Transverse colon (tissue), 4 donors: ENCODE results near the gene SBK2. TPM values are rescaled to one million over a fixed set of nuclear protein-coding genes. Genes with fewer than 3 reads are reported as not detected.

ENCODE experiments used
- DNase-seq: peaks from one replicate; pipeline ENCODE4 v3.0.0-alpha.2; 2019
- H3K27ac ChIP-seq, 4 donors: fragments of 200-600 bp; sonication (generic); 2 replicates each; pipeline ENCODE4 v1.5.1; 2016 to 2018; ENCODE audit warnings: inconsistent platforms in 4 of 4
- H3K27me3 ChIP-seq: fragments of 200-600 bp; sonication (generic); 2 replicates; pipeline ENCODE4 v1.5.1; 2017; ENCODE audit warnings: inconsistent platforms
- H3K36me3 ChIP-seq, 4 donors: fragments of 200-600 bp; sonication (generic); 2 replicates each; pipeline ENCODE4 v1.5.1; 2017 to 2019; ENCODE audit warnings: inconsistent platforms in 4 of 4
- H3K4me1 ChIP-seq, 4 donors: fragments of 200-600 bp; sonication (generic); 2 replicates each; pipeline ENCODE4 v1.5.1; 2017 to 2020; ENCODE audit warnings: inconsistent platforms in 4 of 4
- H3K4me3 ChIP-seq, 4 donors: fragments of 200-600 bp; sonication (generic); 1 replicate in 1 of 4; 2 replicates in 3 of 4; pipeline versions ENCODE4 v1.5.1 to v1.6.1; 2017 to 2019; ENCODE audit warnings: inconsistent platforms in 4 of 4
- H3K9me3 ChIP-seq, 2 donors: fragments of 200-600 bp; sonication (generic); 2 replicates each; pipeline ENCODE4 v1.5.1; 2017 to 2019; ENCODE audit warnings: inconsistent platforms in 2 of 2
- CTCF ChIP-seq, 5 experiments: fragments of 200-600 bp in 3 of 5; fragments of 450-650 bp in 2 of 5; sonication (generic) in 3 of 5; IDR thresholded peaks; 1 replicate in 2 of 5; 2 replicates in 3 of 5; pipeline ENCODE4 v1.5.1; 2016 to 2017; ENCODE audit warnings: antibody characterized with exemption in 5 of 5, inconsistent platforms in 3 of 5, mild to moderate bottlenecking in 2 of 5, moderate library complexity in 1 of 5
- EP300 ChIP-seq: sonication (generic); formaldehyde crosslinking; IDR thresholded peaks from one replicate; pipeline ENCODE4 v1.6.1; 2017; ENCODE audit warnings: antibody characterized with exemption, low read depth
- POLR2A ChIP-seq: fragments of 450-650 bp; IDR thresholded peaks from one replicate; pipeline ENCODE4 v1.6.1; 2016; ENCODE audit warnings: antibody characterized with exemption, mild to moderate bottlenecking, moderate library complexity
- POLR2AphosphoS5 ChIP-seq, 3 donors: sonication (generic); formaldehyde crosslinking; IDR thresholded peaks; one replicate each; pipeline ENCODE4 v1.6.1; 2016; ENCODE audit warnings: antibody characterized with exemption in 3 of 3
- WGBS, 2 donors: methylation state at CpG; one replicate each; pipeline ENCODE4 v1.1.5; 2018; ENCODE audit warnings: low coverage in 1 of 2; 5-methylcytosine and 5-hydroxymethylcytosine counted together
- in situ Hi-C, 4 donors: fragments of 200-750 bp; cut with MboI; loops; one replicate each; pipeline versions ENCODE4 v1.15.0 to v1.15.1; 2017; ENCODE audit warnings: low sequenced_read_pairs in 3 of 4, low pct_ligation_motif_present in 1 of 4, low pct_unique_long_range_greater_than_20kb in 1 of 4
- intact Hi-C: fragments of 100-400 bp; cut with DNase I; formaldehyde crosslinking; loops from one replicate; pipeline ENCODE4 v1.15.1; 2023; ENCODE audit warnings: low total_unique reads
- total RNA-seq, 4 donors: library from RNA; depleted of rRNA; stranded (reverse); fragments of >200 nt; gene quantifications; one replicate each; pipeline ENCODE4 v1.1.0, GENCODE V29; 2016

The SBK2 gene
- total RNA-seq, 4 donors from 2014 or later: not detected

GRCh38 chr19:55495646-55496349 lies 41.1 kb downstream of the SBK2 start:
- Histone ChIP-seq H3K4me1 (peaks cover 0 to 14% (median 2%) of the 10 kb centered on the region in 4 donors), H3K36me3 (no peaks in the 10 kb centered on the region), H3K9me3 (no peaks in the 10 kb centered on the region), H3K27ac (no peak overlapping the region), H3K4me3 (no peak overlapping the region), H3K27me3 (peaks cover 14% of the 10 kb centered on the region)
- 33 to 74% methylated on average over 1 to 11 of the region's 11 CpGs for WGBS, 2 donors
- no peak for DNase-seq
- intact Hi-C loops: no loop called here
- in situ Hi-C loops: loop anchor here in 1 of 4 donors (10.0 kb wide), 1 partner anchor 361 kb away; no protein-coding TSS in a partner anchor
- TF ChIP-seq POLR2A (no peak), POLR2AphosphoS5 (IDR thresholded peaks at IDR 0.05) (no peak), EP300 (no peak), CTCF (IDR thresholded peaks at IDR 0.05) (no peak)

GRCh38 chr19:55494172-55494761 lies 42.7 kb downstream of the SBK2 start:
- no peak for DNase-seq
- no peaks in the 10 kb centered on the region for H3K36me3 ChIP-seq
- no peaks in the 10 kb centered on the region for H3K9me3 ChIP-seq
- H3K4me3 ChIP-seq: peak overlapping the region in 1 of 4 donors; percentile 14
- in situ Hi-C loops: loop anchor here in 1 of 4 donors (10.0 kb wide), 1 partner anchor 359 kb away; no protein-coding TSS in a partner anchor
- peaks cover 0 to 14% (median 5%) of the 10 kb centered on the region in 4 donors for H3K4me1 ChIP-seq
- peak overlapping the region; percentile 42 to 85 (median 62) for H3K27ac ChIP-seq
- peaks cover 14% of the 10 kb centered on the region for H3K27me3 ChIP-seq
- 50 to 80% methylated on average over 1 to 22 of the region's 22 CpGs for WGBS, 2 donors
- intact Hi-C loops: no loop called here
- TF ChIP-seq EP300 (no peak), CTCF (IDR thresholded peaks at IDR 0.05) (no peak), POLR2AphosphoS5 (IDR thresholded peaks at IDR 0.05) (no peak), POLR2A (no peak)

- Histone ChIP-seq H3K9me3 (no peaks in the 10 kb centered on the region), H3K4me3 (peak overlapping the region in 1 of 4 donors; percentile 14), H3K27me3 (peaks cover 18% of the 10 kb centered on the region), H3K36me3 (no peaks in the 10 kb centered on the region), H3K4me1 (peaks cover 0 to 14% (median 7%) of the 10 kb centered on the region in 4 donors), H3K27ac (peak overlapping the region; percentile 42 to 85 (median 62))
- no peak for DNase-seq
- 47% methylated on average over 17 of the region's 38 CpGs; no CpG with 5 or more reads in 1 of the 2 donors for WGBS, 2 donors
- in situ Hi-C loops: loop anchor here in 1 of 4 donors (10.0 kb wide), 1 partner anchor 359 kb away; no protein-coding TSS in a partner anchor
- TF ChIP-seq CTCF (IDR thresholded peaks at IDR 0.05) (no peak), POLR2A (no peak), EP300 (no peak), POLR2AphosphoS5 (IDR thresholded peaks at IDR 0.05) (no peak)
- intact Hi-C loops: no loop called here
Observed at GRCh38 chr19:55493645-55494171, 43.2 kb downstream of the SBK2 start.

GRCh38 chr19:55493052-55493644 lies 43.8 kb downstream of the SBK2 start:
- TF ChIP-seq POLR2A: no peak
- no peak for TF ChIP-seq EP300
- no peak for TF ChIP-seq POLR2AphosphoS5 (IDR thresholded peaks at IDR 0.05)
- TF ChIP-seq CTCF (IDR thresholded peaks at IDR 0.05): no peak
- no peaks in the 10 kb centered on the region for H3K9me3 ChIP-seq
- H3K27me3 ChIP-seq: peaks cover 18% of the 10 kb centered on the region
- in situ Hi-C loops: loop anchor here in 1 of 4 donors (10.0 kb wide), 1 partner anchor 358 kb away; no protein-coding TSS in a partner anchor
- 68% methylated on average over 18 of the region's 18 CpGs; no CpG with 5 or more reads in 1 of the 2 donors for WGBS, 2 donors
- H3K27ac ChIP-seq: peak overlapping the region; percentile 42 to 85 (median 62)
- DNase-seq: no peak
- intact Hi-C loops: no loop called here
- H3K4me1 ChIP-seq: peaks cover 0 to 18% (median 8%) of the 10 kb centered on the region in 4 donors
- H3K36me3 ChIP-seq: no peaks in the 10 kb centered on the region
- peak overlapping the region in 1 of 4 donors; percentile 14 for H3K4me3 ChIP-seq
